HepG2 (cell line): ENCODE data around the gene ZNF582. TPM values are rescaled to one million over a fixed set of nuclear protein-coding genes. Genes with fewer than 3 reads are reported as not detected.
A peak's percentile ranks its signal among the peaks of the same experiment; 100 is the strongest.

ENCODE experiments used
- AGO2 ChIP-seq: fragments of 200-400 bp; formaldehyde crosslinking; optimal IDR thresholded peaks from 2 replicates; pipeline ENCODE3; 2017; ENCODE audit warnings: mild to moderate bottlenecking, low read depth, low read length, moderate library complexity
- ATF2 ChIP-seq: sonication (generic); formaldehyde crosslinking; IDR thresholded peaks from 2 replicates; pipeline ENCODE4 v1.4.0; 2020; ENCODE audit warnings: missing genetic modification reagents
- BHLHE40 ChIP-seq: IDR thresholded peaks from 2 replicates; pipeline ENCODE4 v1.6.1; 2011; ENCODE audit warnings: low read length, improper control_type of control experiment
- CC2D1A ChIP-seq: sonication (generic); formaldehyde crosslinking; IDR thresholded peaks from 2 replicates; pipeline ENCODE4 v1.8.1; 2023; ENCODE audit warnings: mild to moderate bottlenecking, missing genetic modification reagents
- CREBL2 ChIP-seq: sonication (generic); formaldehyde crosslinking; IDR thresholded peaks from 2 replicates; pipeline ENCODE4 v1.8.1; 2023; ENCODE audit warnings: missing genetic modification reagents, mild to moderate bottlenecking, borderline replicate concordance
- ELF1 ChIP-seq: sonication (generic); formaldehyde crosslinking; IDR thresholded peaks from 2 replicates; pipeline ENCODE4 v1.4.0; 2020; ENCODE audit warnings: missing genetic modification reagents
- EP300 ChIP-seq, 3 experiments: sonication (generic) in 1 of 3; formaldehyde crosslinking in 1 of 3; IDR thresholded peaks; 2 replicates each; pipeline versions ENCODE4 v1.5.1 to v1.6.1; 2011 to 2020; ENCODE audit warnings: low read depth in 2 of 3, low read length in 2 of 3, borderline replicate concordance in 1 of 3, improper control_type of control experiment in 1 of 3, mild to moderate bottlenecking in 1 of 3, missing genetic modification reagents in 1 of 3, moderate library complexity in 1 of 3
- GATA4 ChIP-seq: sonication (generic); IDR thresholded peaks from 2 replicates; pipeline ENCODE4 v1.6.1; 2016; ENCODE audit warnings: antibody characterized with exemption, low read depth, borderline replicate concordance
- KDM3A ChIP-seq: IDR thresholded peaks from 2 replicates; pipeline ENCODE4 v1.6.1; 2018; ENCODE audit warnings: low read depth, missing compliant biosample characterization
- KDM5A ChIP-seq: fragments of 200-600 bp; sonication (generic); IDR thresholded peaks from 2 replicates; pipeline ENCODE4 v1.7.0; 2018; ENCODE audit warnings: antibody characterized with exemption, mild to moderate bottlenecking, low read length, borderline replicate concordance
- KDM6A ChIP-seq: IDR thresholded peaks from 2 replicates; pipeline ENCODE4 v1.6.1; 2016; ENCODE audit warnings: low read depth
- MIXL1 ChIP-seq: IDR thresholded peaks from 2 replicates; pipeline ENCODE4 v1.6.1; 2016
- MLX ChIP-seq: IDR thresholded peaks from 2 replicates; pipeline ENCODE4 v1.6.1; 2016
- MYC ChIP-seq: sonication (generic); formaldehyde crosslinking; IDR thresholded peaks from 2 replicates; pipeline ENCODE4 v1.9.0; 2021; ENCODE audit warnings: missing genetic modification reagents, borderline replicate concordance
- NAIF1 ChIP-seq: sonication (generic); formaldehyde crosslinking; IDR thresholded peaks from 2 replicates; pipeline ENCODE4 v1.5.0; 2020; ENCODE audit warnings: mild to moderate bottlenecking, missing genetic modification reagents, borderline replicate concordance
- NR2C2 ChIP-seq: sonication (generic); formaldehyde crosslinking; IDR thresholded peaks from 2 replicates; pipeline ENCODE4 v1.4.0; 2020; ENCODE audit warnings: missing genetic modification reagents, mild to moderate bottlenecking, moderate library complexity, borderline replicate concordance
- RAD21 ChIP-seq: fragments of 450-650 bp; formaldehyde crosslinking; IDR thresholded peaks from 2 replicates; pipeline ENCODE4 v1.5.0; 2020; ENCODE audit warnings: mild to moderate bottlenecking
- RXRB ChIP-seq: IDR thresholded peaks from 2 replicates; pipeline ENCODE4 v1.6.1; 2016; ENCODE audit warnings: borderline replicate concordance, missing genetic modification reagents, missing compliant biosample characterization
- SRSF9 ChIP-seq: fragments of 200-400 bp; formaldehyde crosslinking; IDR thresholded peaks from 2 replicates; pipeline ENCODE4 v1.6.1; 2018; ENCODE audit warnings: borderline replicate concordance, mild to moderate bottlenecking, low read depth, low read length; ENCODE audit not compliant: insufficient read depth, poor library complexity, severe bottlenecking
- ZNF256 ChIP-seq: sonication (generic); formaldehyde crosslinking; conservative IDR thresholded peaks from 2 replicates; pipeline ENCODE4 v1.4.0; 2020; ENCODE audit warnings: missing genetic modification reagents
- ZNF496 ChIP-seq: sonication (generic); formaldehyde crosslinking; IDR thresholded peaks from 2 replicates; pipeline ENCODE4 v1.8.1; 2023; ENCODE audit warnings: mild to moderate bottlenecking, moderate library complexity, missing genetic modification reagents; ENCODE audit not compliant: insufficient replicate concordance
- ZNF597 ChIP-seq: sonication (generic); formaldehyde crosslinking; IDR thresholded peaks from 2 replicates; pipeline ENCODE4 v1.5.0; 2020; ENCODE audit warnings: missing genetic modification reagents
- ZNF605 ChIP-seq: sonication (generic); formaldehyde crosslinking; IDR thresholded peaks from 2 replicates; pipeline ENCODE4 v1.8.0; 2022; ENCODE audit warnings: mild to moderate bottlenecking, missing genetic modification reagents
- ZNF747 ChIP-seq: sonication (generic); formaldehyde crosslinking; IDR thresholded peaks from 2 replicates; pipeline ENCODE4 v1.8.1; 2023; ENCODE audit warnings: missing genetic modification reagents, mild to moderate bottlenecking, borderline replicate concordance
- ZNF768 ChIP-seq: sonication (generic); formaldehyde crosslinking; IDR thresholded peaks from 2 replicates; pipeline ENCODE4 v1.4.0; 2020; ENCODE audit warnings: missing genetic modification reagents
- ZSCAN29 ChIP-seq: sonication (generic); formaldehyde crosslinking; conservative IDR thresholded peaks from 2 replicates; pipeline ENCODE4 v1.4.0; 2020; ENCODE audit warnings: mild to moderate bottlenecking, missing genetic modification reagents
- polyA plus RNA-seq, 8 experiments: library from polyadenylated mRNA; depleted of rRNA in 3 of 8; stranded (reverse) in 7 of 8; unstranded in 1 of 8; fragments of >200 nt; fragmentation: Illumina TruSeq in 4 of 8; extraction: Trizol in 4 of 8; gene quantifications; 2 replicates each; pipeline versions ENCODE4 v1.2.1 to v1.2.3, GENCODE V29; 2011 to 2016; ENCODE audit warnings: low read depth in 4 of 8, missing spikeins in 1 of 8, mixed read lengths in 1 of 8; ENCODE audit not compliant: insufficient read depth in 1 of 8
- total RNA-seq, 5 experiments: library from RNA; depleted of rRNA; stranded (reverse); fragments of >200 nt; fragmentation: Illumina TruSeq; extraction: Trizol; gene quantifications; 2 replicates each; pipeline ENCODE4 v1.2.3, GENCODE V29; 2016; ENCODE audit warnings: low read depth in 1 of 5

The ZNF582 gene
- total and polyA plus RNA-seq, 2 of the 13 experiments (the other 11 are each of a cell fraction or from before 2014, with no cell fraction given): 0.83 to 1.6 TPM

- TF ChIP-seq ZSCAN29 (CRISPR knock-in tag): no peak
- no peak for TF ChIP-seq MIXL1
- no peak for TF ChIP-seq KDM3A (CRISPR knock-in tag)
- peak; percentile 68; the same call in 1 of the 2 replicates for TF ChIP-seq KDM5A
- no peak for TF ChIP-seq ATF2 (CRISPR knock-in tag)
- no peak for TF ChIP-seq ZNF768 (CRISPR knock-in tag)
- TF ChIP-seq GATA4: no peak
- no peak; the same call in 1 of the 2 replicates for TF ChIP-seq ELF1 (CRISPR knock-in tag)
- 0 out of 2 replicates have a peak, but pooled peaks have one; percentile 34 for TF ChIP-seq ZNF597 (CRISPR knock-in tag)
- TF ChIP-seq KDM6A (CRISPR knock-in tag): no peak
- no peak for TF ChIP-seq EP300 (IDR thresholded peaks at IDR 0.05; ENCODE audit: low read depth in 2 of 2, low read length in 2 of 2)
- no peak for TF ChIP-seq EP300 (CRISPR knock-in tag; IDR thresholded peaks at IDR 0.05; ENCODE audit: borderline replicate concordance)
- peak; percentile 69; the same call in 1 of the 2 replicates for TF ChIP-seq MYC (CRISPR knock-in tag)
- no peak for TF ChIP-seq NAIF1 (CRISPR knock-in tag)
- TF ChIP-seq AGO2: peak; percentile 44
- TF ChIP-seq ZNF256: no peak
- TF ChIP-seq CC2D1A (CRISPR knock-in tag): no peak
- TF ChIP-seq NR2C2: peak; percentile 83
- TF ChIP-seq MLX (CRISPR knock-in tag): no peak
- no peak; the same call in 1 of the 2 replicates for TF ChIP-seq ZNF605 (CRISPR knock-in tag)
- no peak for TF ChIP-seq RXRB
- TF ChIP-seq BHLHE40: no peak
- TF ChIP-seq SRSF9: no peak
- TF ChIP-seq ZNF496 (CRISPR knock-in tag): no peak
- TF ChIP-seq CREBL2: no peak
- no peak for TF ChIP-seq ZNF747 (CRISPR knock-in tag)
- 0 out of 2 replicates have a peak, but pooled peaks have one; percentile 26 for TF ChIP-seq RAD21 (CRISPR knock-in tag)
Measured at GRCh38 chr19:56403764-56404704, 10.7 kb upstream of the ZNF582 start, which contains the start of gene ZNF583 (continued).
